MG63 (cell line): ENCODE data around the gene MAST4. TPM values are rescaled to one million over a fixed set of nuclear protein-coding genes. Genes with fewer than 3 reads are reported as not detected.

ENCODE experiments used
- DNase-seq: peaks from one replicate; pipeline ENCODE4 v3.0.0-alpha.2; 2020
- H3K27me3 ChIP-seq: fragments of 250-450 bp; sonication (Bioruptor Pico); 2 replicates; pipeline ENCODE4 v1.5.1; 2020; ENCODE audit warnings: mild to moderate bottlenecking, moderate library complexity
- H3K36me3 ChIP-seq: fragments of 250-450 bp; sonication (Bioruptor Pico); 2 replicates; pipeline ENCODE4 v1.5.1; 2020; ENCODE audit warnings: mild to moderate bottlenecking, moderate library complexity
- H3K4me3 ChIP-seq: fragments of 250-450 bp; sonication (Bioruptor Pico); 2 replicates; pipeline ENCODE4 v1.5.1; 2020; ENCODE audit warnings: mild to moderate bottlenecking, moderate library complexity
- H3K9me3 ChIP-seq: fragments of 250-450 bp; sonication (Bioruptor Pico); 2 replicates; pipeline ENCODE4 v1.5.1; 2020; ENCODE audit warnings: mild to moderate bottlenecking, moderate library complexity
- total RNA-seq: library from RNA; depleted of rRNA; stranded (reverse); fragments of >200 nt; shearing (Covaris generic); gene quantifications from 2 replicates; pipeline ENCODE4 v1.2.3, GENCODE V29; 2014; ENCODE audit warnings: low replicate concordance

The MAST4 gene
- total RNA-seq, 1 experiment from 2014 or later: 0.16 TPM

DNA sequence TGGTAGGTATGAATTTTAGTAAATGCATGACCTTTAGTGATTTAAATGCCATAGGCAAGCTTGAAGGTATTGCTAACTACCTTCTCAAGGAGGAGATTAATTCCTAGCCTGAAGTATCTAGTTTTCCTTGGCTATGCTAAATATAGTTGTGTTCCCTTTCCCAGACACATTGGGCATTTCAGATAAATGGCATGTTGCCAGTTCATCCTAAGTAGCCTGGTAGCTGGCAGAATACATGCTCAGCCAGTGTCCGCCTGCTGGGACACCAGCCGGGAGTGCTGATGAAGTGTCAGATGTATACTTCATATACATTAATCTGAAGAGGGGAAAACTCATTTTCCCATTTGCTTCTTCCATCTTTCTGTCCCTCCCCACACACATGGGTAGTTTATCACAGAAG lies 196.9 kb downstream of the MAST4 start:
- Histone ChIP-seq H3K27me3 (no peaks in the 10 kb centered on the region), H3K4me3 (no peak overlapping the region), H3K9me3 (no peaks in the 10 kb centered on the region), H3K36me3 (no peaks in the 10 kb centered on the region)
- DNase-seq: no peak

DNA sequence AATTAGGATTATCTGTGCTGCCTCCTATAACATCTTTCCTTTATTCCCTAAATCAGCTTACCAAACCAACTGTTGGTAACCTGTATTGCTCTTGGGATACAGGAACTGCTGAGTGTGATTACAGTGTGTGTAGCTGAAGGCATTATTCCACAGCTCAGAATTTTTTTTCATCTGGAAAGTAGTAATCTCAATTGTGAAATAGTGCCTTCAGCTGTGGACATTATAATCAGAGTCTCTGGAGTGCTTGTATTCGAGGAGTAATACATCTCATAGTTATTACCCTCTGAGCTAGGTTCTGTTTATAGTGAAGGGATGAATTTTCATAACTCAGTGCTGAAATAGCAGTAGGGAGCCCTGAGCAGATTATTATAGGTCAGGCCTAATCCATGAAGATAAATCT lies 199.5 kb downstream of the MAST4 start:
- no peaks in the 10 kb centered on the region for H3K36me3 ChIP-seq
- no peaks in the 10 kb centered on the region for H3K27me3 ChIP-seq
- H3K9me3 ChIP-seq: no peaks in the 10 kb centered on the region
- DNase-seq: no peak
- no peak overlapping the region for H3K4me3 ChIP-seq

DNA sequence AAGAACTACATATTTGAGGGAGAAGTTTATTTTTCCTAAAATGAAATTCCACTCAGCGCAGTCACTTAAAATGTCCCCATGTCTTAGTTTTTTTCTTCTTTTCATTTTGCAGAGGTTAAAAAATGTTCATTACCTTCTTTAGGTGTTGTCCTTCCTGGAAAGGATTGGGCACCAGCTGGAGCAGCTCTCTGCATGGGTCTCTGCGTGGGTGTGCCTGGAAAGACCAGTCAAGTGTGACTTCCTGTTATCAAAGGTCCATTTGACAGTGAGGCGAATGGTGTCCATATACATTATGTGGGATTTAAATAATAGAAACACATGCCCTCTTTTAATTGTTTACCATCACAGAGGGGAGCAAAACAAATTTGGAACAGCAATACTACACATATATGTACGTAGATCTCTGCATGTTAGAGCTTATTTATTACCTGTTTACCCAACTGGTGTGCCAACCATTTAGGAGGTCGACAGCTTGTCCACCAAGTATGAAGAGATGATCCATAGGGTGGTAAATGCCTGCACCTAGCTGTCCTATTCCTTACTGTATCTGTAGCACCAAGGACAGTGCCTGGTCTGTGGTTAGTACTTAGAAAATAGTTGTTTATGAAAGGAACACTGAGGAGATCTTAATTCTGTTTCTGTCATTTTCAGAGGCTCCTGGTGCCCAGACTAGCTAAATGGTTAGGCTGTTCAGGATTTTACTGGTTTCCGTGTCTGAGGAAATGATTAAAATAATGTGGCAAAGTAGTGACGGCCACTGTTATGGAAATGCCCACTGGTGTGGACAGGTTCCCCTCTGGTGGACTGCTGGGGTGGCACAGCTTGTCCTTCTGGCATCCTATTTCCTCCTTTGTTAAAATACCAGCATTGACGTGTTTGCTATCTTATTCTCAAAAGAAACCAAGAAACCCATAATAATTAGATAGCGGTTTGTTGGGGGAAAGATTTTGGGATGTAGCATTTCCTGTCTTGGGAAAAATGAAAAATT lies 200.4 kb downstream of the MAST4 start:
- Histone ChIP-seq H3K9me3 (no peaks in the 10 kb centered on the region), H3K4me3 (no peak overlapping the region), H3K36me3 (no peaks in the 10 kb centered on the region), H3K27me3 (peaks cover 5% of the 10 kb centered on the region)
- DNase-seq: peak; percentile 7

DNA sequence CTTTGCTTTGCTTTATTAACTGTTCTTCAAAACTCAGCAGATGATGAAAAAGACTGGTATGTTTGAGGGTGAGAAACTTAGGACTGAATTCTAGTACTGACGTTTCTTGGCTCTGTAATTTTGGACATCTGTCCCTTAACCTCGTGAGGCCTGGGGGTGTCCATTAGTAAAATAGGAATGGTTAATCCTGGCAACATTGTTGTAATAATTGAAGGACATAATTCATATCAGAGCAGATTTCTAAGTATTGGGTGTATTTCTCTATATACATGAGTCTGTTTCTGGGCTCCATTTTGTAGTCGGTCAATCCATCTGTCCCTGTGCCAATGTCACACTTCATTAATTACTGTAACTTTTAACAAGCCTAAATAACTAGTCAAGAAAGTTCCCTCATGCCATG lies 206.7 kb downstream of the MAST4 start:
- Histone ChIP-seq H3K4me3 (no peak overlapping the region), H3K27me3 (peaks cover 24% of the 10 kb centered on the region), H3K36me3 (no peaks in the 10 kb centered on the region), H3K9me3 (no peaks in the 10 kb centered on the region)
- no peak for DNase-seq

DNA sequence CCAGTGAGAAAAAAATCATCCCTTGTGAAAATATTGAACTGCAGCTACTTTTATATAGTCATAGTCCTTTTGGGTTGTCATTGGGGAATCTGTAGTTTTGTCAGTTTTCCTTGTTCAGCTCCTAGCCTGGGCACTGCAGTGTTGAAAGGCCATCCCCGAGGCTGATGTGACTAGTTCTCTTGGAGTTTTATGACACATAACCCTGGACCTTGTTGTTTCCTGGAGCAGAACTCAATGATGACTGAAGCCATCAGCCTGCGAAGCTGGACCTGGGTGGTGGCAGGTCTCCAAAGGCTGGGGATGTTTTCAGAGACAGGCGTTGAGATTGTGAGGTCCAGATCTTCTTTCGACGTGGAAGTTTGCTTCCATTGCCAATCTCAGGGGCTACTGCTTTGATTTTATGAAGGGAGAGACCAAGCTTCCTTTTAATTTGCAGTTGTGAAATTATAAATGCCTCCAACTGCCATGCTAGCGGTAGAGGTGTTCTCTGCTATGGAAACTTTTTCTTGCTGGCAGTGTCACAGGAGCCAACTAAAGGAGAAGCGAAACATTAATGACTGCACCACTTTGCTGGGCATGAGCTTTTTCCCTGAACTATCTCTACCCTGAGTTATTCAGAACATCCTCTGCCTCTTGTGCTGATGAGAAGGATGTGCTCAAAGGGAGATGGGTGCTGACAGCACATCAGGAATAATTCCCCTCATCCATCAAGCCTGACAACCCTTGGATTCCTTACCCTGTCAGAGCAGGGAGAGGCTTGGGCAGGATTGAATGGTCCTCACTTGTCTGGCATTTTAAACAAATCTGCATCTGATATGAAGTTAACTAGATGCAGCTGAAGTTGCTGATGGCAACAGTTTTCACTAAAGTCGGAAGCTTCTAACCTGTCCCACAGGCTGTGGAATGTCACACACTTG lies 209.6 kb downstream of the MAST4 start:
- Histone ChIP-seq H3K9me3 (no peaks in the 10 kb centered on the region), H3K27me3 (peaks cover 24% of the 10 kb centered on the region), H3K4me3 (no peak overlapping the region), H3K36me3 (no peaks in the 10 kb centered on the region)
- no peak for DNase-seq

DNA sequence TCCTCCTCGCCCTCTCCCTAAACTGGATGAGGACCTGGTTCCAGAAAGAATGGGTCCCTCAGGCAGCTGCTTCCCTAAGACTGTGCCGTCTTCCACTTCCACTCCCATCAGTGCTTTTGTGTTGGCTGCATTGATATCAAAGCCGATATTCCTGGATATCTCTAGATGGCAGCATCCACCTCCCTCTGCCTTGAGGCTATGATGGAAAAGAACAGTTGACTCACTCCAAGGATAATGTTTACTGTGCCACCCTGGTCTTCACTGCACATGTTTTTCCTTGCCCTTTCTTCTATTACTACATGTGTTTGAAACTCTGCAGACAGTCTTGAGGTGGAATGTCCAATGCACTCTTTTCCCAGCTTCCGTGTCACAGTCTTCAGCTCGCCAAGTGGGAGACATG lies 211.6 kb downstream of the MAST4 start:
- H3K36me3 ChIP-seq: no peaks in the 10 kb centered on the region
- no peaks in the 10 kb centered on the region for H3K9me3 ChIP-seq
- peak; percentile 7 for DNase-seq
- H3K4me3 ChIP-seq: no peak overlapping the region
- peaks cover 17% of the 10 kb centered on the region for H3K27me3 ChIP-seq

DNA sequence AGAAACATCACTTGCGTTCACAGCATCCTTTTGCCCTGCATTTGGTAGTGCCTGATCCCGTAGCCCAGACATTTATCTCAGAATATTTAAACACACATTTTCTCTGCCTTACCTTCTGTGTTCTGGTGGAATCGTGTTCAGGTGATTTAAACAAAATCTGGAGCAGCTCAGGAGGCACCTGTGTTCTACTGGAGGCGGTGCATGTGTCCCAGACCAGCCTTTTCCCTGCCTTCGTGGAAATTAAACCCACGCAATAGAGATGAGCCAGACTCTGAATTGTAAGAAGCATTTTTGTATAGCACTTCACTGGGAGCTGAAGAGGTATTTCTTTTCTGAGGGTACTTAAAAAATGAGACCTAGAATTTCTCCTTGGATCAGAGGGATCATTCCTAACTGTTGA lies 212.5 kb downstream of the MAST4 start:
- H3K36me3 ChIP-seq: no peaks in the 10 kb centered on the region
- H3K27me3 ChIP-seq: peaks cover 14% of the 10 kb centered on the region
- DNase-seq: no peak
- H3K4me3 ChIP-seq: no peak overlapping the region
- H3K9me3 ChIP-seq: no peaks in the 10 kb centered on the region

DNA sequence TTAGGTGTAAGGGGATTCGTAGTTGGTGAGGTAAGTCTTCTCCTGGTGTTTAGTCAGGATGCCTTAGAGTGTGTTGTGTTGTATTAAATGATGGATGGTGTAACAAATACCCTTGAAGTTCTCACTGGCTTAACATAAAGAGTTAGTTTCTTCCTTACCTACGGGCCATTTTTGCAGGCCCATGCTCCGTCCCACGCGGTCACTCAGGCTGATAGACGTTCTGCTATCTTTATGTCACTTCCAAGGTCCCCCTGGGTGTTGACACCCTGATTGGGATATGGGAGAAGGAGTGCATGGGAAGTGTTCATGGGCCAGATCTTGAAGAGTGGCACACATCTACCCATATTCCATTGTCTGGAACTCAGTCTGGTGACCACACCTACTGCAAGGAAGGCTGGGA lies 214.0 kb downstream of the MAST4 start:
- Histone ChIP-seq H3K4me3 (no peak overlapping the region), H3K27me3 (peaks cover 16% of the 10 kb centered on the region), H3K36me3 (no peaks in the 10 kb centered on the region), H3K9me3 (no peaks in the 10 kb centered on the region)
- no peak for DNase-seq

DNA sequence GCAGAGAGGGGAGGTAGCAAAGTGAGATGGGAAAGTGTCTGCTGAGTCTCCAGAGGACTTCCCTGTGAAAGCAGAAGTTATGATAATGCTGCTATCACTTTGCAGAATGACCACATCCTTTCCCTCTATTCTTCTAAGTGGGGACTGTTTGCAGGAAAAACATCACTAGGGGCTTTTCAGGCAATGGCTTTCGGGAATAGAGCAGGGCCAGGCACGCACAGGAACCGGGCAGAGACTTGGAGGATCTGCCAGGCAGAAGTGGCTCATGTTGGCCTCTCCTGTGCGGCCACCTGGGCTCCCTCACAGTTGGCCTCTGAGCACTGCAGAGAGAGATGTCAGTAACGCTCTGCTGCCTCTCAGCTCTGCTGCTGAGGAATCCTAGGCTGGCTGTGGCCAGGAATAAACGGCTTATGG lies 214.7 kb downstream of the MAST4 start:
- no peaks in the 10 kb centered on the region for H3K36me3 ChIP-seq
- no peak overlapping the region for H3K4me3 ChIP-seq
- H3K9me3 ChIP-seq: no peaks in the 10 kb centered on the region
- H3K27me3 ChIP-seq: peaks cover 11% of the 10 kb centered on the region
- no peak for DNase-seq

DNA sequence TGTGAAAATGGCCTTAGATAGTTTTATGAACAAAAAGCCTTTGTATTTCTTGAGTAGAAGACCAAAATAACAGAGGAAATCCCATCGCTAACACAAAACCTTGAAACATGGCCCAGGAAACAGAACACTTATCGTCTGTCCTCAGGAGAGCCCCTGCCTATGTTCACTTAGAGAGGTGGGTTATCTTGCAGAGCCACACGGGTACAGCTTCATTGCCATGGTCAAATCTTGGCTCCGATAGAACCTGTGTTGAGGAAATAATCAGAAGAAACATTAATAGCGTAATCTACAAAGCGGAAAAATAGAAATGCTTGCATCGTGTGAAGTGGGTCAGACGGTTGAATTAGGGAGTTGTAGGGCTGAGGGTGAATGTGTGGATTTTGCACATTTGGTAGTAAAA lies 216.1 kb downstream of the MAST4 start:
- Histone ChIP-seq H3K27me3 (peaks cover 6% of the 10 kb centered on the region), H3K36me3 (no peaks in the 10 kb centered on the region), H3K9me3 (no peaks in the 10 kb centered on the region), H3K4me3 (no peak overlapping the region)
- DNase-seq: no peak

DNA sequence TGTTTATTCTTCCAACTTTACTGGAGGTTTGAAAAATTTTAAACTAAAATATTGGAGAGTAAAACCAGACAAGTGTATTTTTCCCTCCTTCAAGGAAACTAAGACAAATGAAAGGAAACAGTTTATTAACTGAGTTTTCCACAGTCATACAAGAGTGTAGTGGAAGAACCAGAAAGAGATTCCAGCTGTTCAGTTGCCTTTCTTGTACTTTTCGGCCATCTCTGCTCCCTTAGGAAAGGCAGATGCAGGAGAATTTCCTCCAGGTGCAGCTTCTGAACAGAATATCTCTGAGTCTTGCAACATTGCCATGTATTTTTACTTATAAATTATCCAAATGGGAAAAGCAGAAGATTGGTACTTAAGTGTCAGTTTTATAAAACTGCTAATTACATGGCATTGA lies 217.1 kb downstream of the MAST4 start:
- Histone ChIP-seq H3K36me3 (no peaks in the 10 kb centered on the region), H3K9me3 (no peaks in the 10 kb centered on the region), H3K27me3 (peaks cover 6% of the 10 kb centered on the region), H3K4me3 (no peak overlapping the region)
- DNase-seq: no peak

DNA sequence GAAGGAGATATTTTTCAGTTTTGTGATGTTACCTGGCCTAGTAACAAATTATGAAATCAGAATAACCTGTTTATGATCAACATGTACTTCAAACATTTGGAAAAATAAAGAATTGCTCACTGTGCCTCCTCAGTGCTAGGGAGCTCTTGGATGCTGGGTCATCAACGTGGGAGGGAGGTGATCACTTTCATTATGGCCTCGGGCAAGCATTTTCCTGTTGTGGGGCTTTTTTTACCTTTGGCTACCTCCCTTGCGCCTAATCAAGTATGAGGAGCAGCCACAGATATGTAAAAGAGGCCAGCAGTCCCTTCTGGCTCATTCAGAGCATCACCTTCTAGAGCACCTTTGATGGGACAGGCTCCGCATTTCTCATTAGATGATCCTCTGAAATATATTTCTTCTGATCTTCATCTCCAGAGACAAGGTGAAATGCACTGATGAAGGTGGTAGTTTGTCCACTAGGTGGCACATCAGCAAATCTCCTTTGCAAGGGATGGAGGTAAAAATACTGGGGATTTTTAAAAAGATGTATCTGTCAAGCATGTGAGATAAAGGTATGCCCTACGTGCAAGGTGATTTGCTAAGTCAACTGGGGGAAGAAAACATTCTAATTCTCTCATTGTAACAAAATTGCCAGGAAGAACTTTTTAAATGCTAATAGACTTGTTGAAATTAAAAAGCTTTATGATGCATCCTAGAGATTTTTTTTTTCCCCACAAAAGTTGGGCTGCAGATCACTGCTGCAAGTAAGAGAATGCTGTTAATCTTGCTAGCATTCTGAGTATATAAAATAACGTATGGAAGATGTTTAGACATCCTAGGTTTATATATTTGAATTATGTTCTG lies 218.2 kb downstream of the MAST4 start:
- no peak for DNase-seq
- H3K27me3 ChIP-seq: peaks cover 8% of the 10 kb centered on the region
- no peak overlapping the region for H3K4me3 ChIP-seq
- H3K36me3 ChIP-seq: no peaks in the 10 kb centered on the region
- no peaks in the 10 kb centered on the region for H3K9me3 ChIP-seq

DNA sequence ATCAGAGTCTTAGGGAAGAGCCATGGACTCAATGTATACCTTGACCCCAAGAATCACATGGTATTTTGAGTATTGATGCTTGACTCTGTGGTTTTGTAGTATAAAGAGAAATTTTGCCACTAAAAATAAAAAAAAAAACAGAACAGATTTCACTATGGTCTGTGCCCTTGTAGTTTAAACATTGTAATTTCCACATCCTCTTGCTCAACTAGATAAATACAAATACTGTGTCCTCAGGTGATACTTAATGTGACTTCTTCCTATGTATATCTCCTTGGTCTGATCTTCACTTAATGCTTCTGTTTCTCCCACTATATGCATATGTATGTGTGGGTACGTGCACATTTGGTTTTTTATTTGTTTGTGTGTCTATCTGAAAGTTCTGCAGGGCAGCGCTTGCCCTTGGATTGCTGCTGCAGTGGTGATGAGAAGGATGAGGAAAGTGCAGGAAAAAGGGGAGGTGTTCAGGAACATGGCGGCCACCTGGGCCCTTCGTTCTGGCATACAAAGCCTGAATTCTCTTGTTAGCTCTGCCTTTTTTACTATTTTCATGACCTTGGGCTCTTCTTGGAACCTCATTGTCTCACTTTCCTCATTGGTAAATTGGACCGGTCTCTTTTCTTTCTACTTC lies 222.2 kb downstream of the MAST4 start:
- H3K4me3 ChIP-seq: no peak overlapping the region
- no peak for DNase-seq
- H3K27me3 ChIP-seq: peaks cover 12% of the 10 kb centered on the region
- H3K36me3 ChIP-seq: no peaks in the 10 kb centered on the region
- no peaks in the 10 kb centered on the region for H3K9me3 ChIP-seq

DNA sequence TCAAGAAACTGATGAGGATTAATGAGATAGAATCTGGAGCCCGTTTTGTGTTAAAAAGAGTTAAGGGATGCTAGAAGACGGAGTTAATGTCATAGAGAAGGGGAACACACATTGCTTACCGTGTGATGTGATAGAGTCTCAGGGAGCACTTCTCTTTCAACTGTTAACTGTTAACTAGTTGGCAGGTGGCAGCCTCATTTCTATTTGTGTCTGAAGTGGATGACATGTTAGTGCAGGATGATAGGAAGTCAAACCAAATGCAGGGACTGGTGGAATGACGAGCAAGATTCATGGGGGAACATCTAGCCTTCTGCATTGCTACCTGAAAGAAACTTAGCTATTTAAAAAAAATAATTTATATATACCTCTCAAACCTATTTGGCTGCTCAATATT lies 222.7 kb downstream of the MAST4 start:
- H3K36me3 ChIP-seq: no peaks in the 10 kb centered on the region
- no peak for DNase-seq
- H3K27me3 ChIP-seq: peaks cover 12% of the 10 kb centered on the region
- no peaks in the 10 kb centered on the region for H3K9me3 ChIP-seq
- H3K4me3 ChIP-seq: no peak overlapping the region

DNA sequence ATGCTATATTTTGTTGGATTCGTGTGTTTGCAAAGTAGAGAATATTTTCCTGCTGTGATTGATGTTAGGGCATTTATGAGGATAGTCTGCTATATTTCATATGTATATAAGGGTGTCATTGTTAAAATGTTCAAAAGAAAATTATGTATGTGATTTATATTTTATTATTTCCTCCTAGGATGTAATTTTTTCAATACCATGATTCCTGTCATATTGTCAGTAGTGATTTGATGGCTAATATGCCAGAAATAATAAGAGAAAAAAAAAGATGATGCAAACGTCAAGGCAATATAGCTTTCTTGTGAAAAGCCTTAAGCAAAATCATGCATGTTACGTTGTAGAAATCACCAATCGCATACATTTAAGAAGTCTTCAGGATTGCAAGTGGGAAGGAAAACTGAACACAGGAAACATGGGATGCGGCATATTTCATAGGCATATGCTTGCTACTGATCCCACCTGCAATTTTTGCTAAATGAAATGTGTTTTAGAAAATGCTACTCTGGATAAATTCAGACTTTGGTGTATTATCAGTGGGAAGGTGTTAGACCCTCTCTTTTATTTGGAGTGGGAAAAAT lies 224.5 kb downstream of the MAST4 start:
- peaks cover 7% of the 10 kb centered on the region for H3K27me3 ChIP-seq
- H3K4me3 ChIP-seq: no peak overlapping the region
- DNase-seq: no peak
- H3K9me3 ChIP-seq: no peaks in the 10 kb centered on the region
- H3K36me3 ChIP-seq: no peaks in the 10 kb centered on the region
